ENCODE measurements around the gene CHID1. TPM values are rescaled to one million over a fixed set of nuclear protein-coding genes. Genes with fewer than 3 reads are reported as not detected.

CHID1 gene
- total and polyA plus RNA-seq, 9 of the 15 experiments (the other 6 are each of a cell fraction or from before 2014, with no cell fraction given), result 15.1 to 108 (median 39.8) TPM

GRCh38 chr11:911031-911889 is 650 bp upstream of the CHID1 start (continued):
- no peak for TF ChIP-seq THRA (IDR thresholded peaks at IDR 0.05)
- no peak for TF ChIP-seq ZNF146 (CRISPR knock-in tag; IDR thresholded peaks at IDR 0.05; ENCODE audit: unreplicated experiment)
- no peak for TF ChIP-seq PCBP1 (IDR thresholded peaks at IDR 0.05; ENCODE audit: low read depth, low read length, poor library complexity, severe bottlenecking)
- no peak for TF ChIP-seq XRCC3 (IDR thresholded peaks at IDR 0.05)
- TF ChIP-seq CCAR2 (IDR thresholded peaks at IDR 0.05; ENCODE audit: low read depth, low read length), result no peak
- TF ChIP-seq ZNF584 (CRISPR knock-in tag; IDR thresholded peaks at IDR 0.05; ENCODE audit: low read depth), result no peak
- peak; percentile 87 for TF ChIP-seq L3MBTL2 (IDR thresholded peaks at IDR 0.05)
- no peak for TF ChIP-seq ZNF780A (CRISPR knock-in tag; IDR thresholded peaks at IDR 0.05)
- TF ChIP-seq PRMT5 (CRISPR knock-in tag; IDR thresholded peaks at IDR 0.05), result no peak
- TF ChIP-seq ESRRA (IDR thresholded peaks at IDR 0.05; ENCODE audit: borderline replicate concordance, low read depth), result peak; percentile 62
- no peak for TF ChIP-seq ZNF830 (CRISPR knock-in tag; IDR thresholded peaks at IDR 0.05)
- no peak for TF ChIP-seq ZNF197 (CRISPR knock-in tag; IDR thresholded peaks at IDR 0.05; ENCODE audit: low read depth)
- no peak for TF ChIP-seq ZFP30 (CRISPR knock-in tag; IDR thresholded peaks at IDR 0.05; ENCODE audit: borderline replicate concordance)
- no peak for TF ChIP-seq NR2C2 (CRISPR knock-in tag; IDR thresholded peaks at IDR 0.05)
- TF ChIP-seq NR2C2 (tag; IDR thresholded peaks at IDR 0.05), result peak; percentile 3; the same call in 1 of the 2 replicates
- no peak for TF ChIP-seq ZNF586 (CRISPR knock-in tag; conservative IDR thresholded peaks at IDR 0.05)
- TF ChIP-seq RNF219 (CRISPR knock-in tag; IDR thresholded peaks at IDR 0.05), result no peak
- no peak for TF ChIP-seq IRF1 (CRISPR knock-in tag; IDR thresholded peaks at IDR 0.05; ENCODE audit: borderline replicate concordance)
- no peak for TF ChIP-seq TFE3 (CRISPR knock-in tag; IDR thresholded peaks at IDR 0.05)
- TF ChIP-seq COPS2 (conservative IDR thresholded peaks at IDR 0.05), result no peak
- TF ChIP-seq THRAP3 (IDR thresholded peaks at IDR 0.05; ENCODE audit: borderline replicate concordance), result no peak
- TF ChIP-seq POLR3G (IDR thresholded peaks at IDR 0.05; ENCODE audit: extremely low read depth, insufficient read length, insufficient replicate concordance), result no peak
